Caki2 (cell line): Measurements from ENCODE around the gene GALNT12. TPM values are rescaled to one million over a fixed set of nuclear protein-coding genes. Genes with fewer than 3 reads are reported as not detected.

Experiments
- DNase-seq: peaks from one replicate; pipeline ENCODE4 v3.0.0-alpha.2; 2015; ENCODE audit warnings: low read depth
- in situ Hi-C: cut with HindIII; loops from 2 replicates; pipeline ENCODE4 v1.10.0; 2016; ENCODE audit warnings: low sequenced_read_pairs, low pct_unique_long_range_greater_than_20kb, mixed read lengths
- total RNA-seq: library from RNA; depleted of rRNA; stranded (reverse); fragments of >200 nt; shearing (Covaris generic); gene quantifications from 2 replicates; pipeline ENCODE4 v1.2.3, GENCODE V29; 2014; ENCODE audit warnings: low replicate concordance; rRNA removed

Gene GALNT12
- 75.9 and 110 TPM in 2 replicates for total RNA-seq

- DNase-seq: no peak
- in situ Hi-C loops: no loop called here
These were observed at the start of gene GALNT12 for GRCh38 chr9:98807070-98807813. Gene GALNT12 (plus strand): TSS chr9:98807670. CDS start chr9:98807699, 29 bp downstream.

DNA sequence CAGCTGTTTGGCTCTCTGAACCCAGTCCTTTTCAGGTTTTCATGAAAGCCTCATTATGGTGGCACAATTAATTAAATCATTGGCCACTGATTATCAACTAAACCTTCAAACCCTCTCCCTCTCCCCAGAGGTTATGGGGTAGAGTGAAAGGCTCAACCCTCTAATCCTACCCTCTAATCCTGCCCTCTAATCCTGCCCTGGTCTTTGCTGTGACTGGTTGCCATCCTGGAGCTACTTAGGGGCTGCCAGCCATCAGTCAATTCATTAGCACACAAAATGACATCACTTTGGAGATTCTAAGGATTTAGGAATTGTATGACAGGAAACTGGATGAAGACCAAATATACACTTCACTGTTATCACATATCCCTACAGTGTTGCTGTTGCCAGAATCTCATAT is 47.2 kb upstream of the GALNT12 start:
- DNase-seq: no peak
- in situ Hi-C loops: no loop called here

DNA sequence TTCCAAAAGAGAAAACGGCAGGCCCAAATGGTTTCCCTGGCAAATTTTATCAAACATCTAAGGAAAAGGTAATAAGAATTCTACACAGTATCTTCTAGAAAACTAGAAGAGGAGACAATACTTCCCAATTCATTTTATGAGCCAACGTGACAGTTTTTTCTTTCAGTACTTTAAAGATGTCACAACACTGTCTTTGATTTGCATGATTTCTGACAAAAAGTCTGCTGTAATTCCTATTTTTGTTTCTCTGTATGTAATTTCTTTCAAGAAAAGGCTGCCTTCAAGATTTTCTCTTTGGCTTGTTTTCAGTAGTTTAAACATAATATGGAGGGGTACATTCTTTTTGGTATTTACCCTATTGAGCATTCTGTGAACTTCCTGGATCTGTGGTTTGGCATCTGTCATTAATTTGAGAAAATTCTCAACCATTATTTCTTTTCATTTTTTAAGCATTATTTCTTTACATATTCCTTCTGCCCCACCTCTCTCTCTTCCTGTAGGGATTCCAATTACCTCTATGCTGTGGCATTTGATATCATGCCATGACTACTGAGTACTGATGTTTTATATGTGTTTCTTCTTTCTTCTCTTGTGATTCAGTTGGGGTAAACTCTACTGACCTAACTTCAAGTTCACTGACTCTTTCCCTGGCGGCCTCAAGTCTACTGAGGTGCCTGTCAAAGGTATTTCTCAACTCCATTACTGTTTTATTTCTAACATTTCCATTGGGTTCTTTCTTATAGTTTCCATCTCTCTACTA is 43.3 kb upstream of the GALNT12 start:
- in situ Hi-C loops: no loop called here
- no peak for DNase-seq

DNA sequence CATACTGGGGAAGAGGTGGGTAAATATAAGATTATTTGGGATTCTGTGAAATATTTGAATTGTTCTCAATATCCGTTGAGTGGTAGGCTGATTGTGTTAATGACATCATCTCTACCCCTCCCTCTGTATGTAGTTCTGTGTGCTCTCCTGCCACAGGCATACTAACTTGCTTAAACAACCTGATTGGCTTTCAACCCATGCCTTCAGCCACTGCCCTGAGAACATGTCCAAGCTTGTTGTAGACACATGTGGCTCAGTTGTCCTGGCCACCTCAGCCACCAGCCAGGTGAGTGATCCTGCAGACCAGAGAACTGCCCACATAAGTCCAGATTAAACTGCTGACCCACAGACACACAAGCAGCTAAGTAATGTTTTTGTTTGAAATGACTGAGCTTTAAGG is 42.2 kb upstream of the GALNT12 start:
- no peak for DNase-seq
- in situ Hi-C loops: no loop called here

DNA sequence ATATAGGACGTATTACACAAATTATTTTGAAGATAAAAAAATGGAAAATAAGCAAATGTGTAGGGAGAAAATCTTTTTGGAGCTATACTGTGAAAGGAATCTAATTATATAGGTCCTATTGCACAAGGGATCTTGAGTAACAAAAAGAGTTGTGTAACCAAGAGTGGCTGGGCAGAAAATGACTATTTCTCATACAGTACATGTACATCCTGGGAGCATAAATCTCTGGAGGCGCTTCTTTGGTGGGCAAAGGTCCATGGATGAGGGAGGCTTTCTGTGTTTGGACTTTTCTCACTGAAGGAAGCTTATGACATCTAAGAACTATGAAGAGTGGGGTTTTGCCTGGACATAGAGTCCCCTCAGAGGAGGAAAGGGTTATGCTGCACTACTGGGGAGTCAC is 40.9 kb upstream of the GALNT12 start:
- in situ Hi-C loops: no loop called here
- DNase-seq: no peak

GRCh38 chr9:98767196-98767595 is 40.3 kb upstream of the GALNT12 start:
- in situ Hi-C loops: no loop called here
- DNase-seq: no peak

DNA sequence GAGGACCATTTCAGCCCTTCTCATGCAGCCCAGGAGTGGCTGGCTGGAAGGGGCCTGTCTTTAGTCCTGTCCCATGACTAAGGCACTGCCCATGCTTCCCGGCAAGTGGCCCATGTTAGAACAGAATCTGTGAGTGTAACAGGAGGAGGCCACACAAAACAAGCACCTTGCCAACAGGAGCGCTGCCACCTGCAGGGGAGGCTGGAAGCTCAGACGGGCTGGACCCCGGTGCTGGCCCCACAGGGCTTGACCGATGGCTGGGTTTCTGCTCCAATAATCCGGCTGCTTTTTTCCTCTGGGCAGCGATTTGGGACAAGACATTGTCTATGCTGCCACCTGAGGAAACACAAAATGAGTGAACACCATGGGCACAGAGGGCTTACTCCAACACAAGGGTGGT is 39.6 kb upstream of the GALNT12 start:
- in situ Hi-C loops: no loop called here

DNA sequence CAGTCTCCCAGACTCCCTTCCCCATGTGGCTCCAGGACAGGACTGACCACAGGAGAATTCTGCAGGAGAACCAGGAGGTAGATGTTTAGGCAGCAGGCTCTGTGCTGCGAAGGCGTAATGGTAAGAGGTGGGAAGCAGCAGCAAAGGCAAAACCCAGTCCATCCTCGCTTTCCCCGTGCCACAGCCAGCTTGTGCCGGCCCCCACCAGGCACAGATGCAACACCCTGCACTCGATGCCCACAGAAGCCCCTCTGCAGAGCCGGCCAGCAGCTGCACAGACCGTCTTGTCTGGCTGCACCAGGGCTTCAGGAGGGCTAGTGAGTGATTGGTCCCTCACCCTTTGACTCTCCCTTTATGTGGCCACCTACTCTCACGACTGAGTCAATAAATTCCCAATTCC is 39.1 kb upstream of the GALNT12 start:
- no peak for DNase-seq
- in situ Hi-C loops: no loop called here

More for the DNA sequence above, 39.6 kb upstream of the GALNT12 start:
- DNase-seq: no peak

DNA sequence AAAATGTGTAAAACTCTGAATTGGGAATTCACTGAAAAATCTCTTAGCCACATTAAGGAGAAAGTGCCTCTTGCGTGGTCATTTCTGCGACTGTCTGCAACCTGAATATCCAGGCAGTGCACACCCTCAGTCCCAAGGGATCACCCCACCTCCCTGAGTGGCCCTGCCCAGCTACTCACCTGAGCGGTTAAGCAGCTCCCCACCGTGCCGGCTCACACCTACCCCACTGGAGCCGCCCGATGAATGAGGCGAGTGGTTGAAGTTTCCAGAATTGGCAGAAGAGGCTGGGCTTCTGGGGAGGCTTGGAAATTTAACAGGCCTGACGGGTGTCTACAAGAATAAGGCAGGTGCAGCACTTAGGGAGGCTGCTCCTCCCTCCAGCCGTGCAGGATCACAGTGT is 36.8 kb upstream of the GALNT12 start:
- no peak for DNase-seq
- in situ Hi-C loops: no loop called here

DNA sequence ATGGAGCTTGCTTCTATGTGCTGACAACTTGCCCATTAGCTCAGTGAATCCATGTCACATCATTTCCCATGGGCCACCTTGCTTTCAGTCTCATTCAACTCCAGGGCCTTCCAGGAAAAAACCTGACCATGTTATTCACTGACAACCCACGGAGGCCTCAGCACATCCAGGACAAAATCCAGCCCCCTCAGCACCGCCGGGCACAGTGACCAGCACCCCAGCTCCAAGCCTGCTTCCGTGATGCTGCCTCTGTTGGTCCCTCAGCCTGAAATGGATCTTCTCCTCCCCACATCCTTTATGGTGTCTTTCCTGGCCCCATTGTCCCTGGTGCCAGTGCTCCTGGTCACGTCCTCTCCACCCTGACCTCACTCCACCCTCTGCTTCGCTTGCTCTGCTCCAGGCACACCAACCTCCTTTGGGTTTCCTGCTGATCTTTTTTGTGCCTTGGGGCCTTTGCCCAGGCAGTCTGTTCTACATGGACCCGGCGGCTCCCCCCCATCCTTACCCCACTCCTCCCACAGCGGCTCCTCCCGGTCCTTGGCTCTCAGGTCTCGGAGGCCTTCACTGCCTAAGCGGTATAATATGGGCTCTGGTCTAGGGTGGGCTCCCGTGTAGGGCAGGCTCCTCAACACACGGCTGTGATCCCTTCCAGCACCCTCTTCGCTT is 36.1 kb upstream of the GALNT12 start:
- in situ Hi-C loops: no loop called here

GRCh38 chr9:98772364-98773155 is 34.9 kb upstream of the GALNT12 start:
- in situ Hi-C loops: no loop called here
- no peak for DNase-seq

More for the DNA sequence above, 36.1 kb upstream of the GALNT12 start:
- no peak for DNase-seq

DNA sequence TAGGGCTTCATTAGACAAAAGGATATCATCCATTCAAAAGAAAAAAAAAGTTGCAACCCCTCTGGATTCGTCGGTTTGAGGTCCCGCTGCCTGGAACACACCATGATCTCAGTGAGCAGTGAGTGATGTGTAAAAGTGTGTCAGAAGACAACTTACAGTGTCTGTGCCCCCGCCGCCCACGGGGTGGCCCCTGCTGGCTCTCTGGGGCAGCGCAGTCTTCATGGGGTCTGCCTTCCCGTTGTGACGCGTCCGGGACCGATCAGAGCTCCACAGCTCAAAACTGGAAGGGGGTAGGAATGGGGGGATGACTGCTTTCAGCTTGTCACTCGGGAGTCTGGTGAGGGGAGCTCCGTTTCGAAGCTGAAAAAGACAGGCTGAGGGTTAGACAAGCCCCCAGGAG is 33.7 kb upstream of the GALNT12 start:
- DNase-seq: no peak
- in situ Hi-C loops: no loop called here

DNA sequence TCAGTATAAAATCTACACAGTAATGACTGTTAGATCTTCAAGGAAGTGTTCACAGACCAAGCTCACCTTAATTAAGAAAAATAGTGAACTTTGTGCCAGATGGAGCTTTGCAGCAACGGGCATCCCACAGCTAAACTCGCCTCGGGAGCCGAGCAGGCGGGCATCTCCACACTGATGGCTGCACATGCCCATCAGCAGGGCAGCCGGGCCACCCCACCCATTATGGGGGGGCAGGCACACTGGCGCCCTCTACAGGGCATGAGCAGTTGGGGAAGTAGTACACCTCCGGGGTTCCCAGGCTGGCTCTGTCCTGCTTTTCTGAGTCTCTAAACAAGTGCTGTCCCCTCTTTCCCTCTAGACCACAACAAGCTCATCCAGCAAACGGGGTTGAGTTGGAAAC is 32.7 kb upstream of the GALNT12 start:
- in situ Hi-C loops: no loop called here
- DNase-seq: no peak

GRCh38 chr9:98775831-98776441 is 31.5 kb upstream of the GALNT12 start:
- in situ Hi-C loops: no loop called here
- DNase-seq: peak; percentile 43

DNA sequence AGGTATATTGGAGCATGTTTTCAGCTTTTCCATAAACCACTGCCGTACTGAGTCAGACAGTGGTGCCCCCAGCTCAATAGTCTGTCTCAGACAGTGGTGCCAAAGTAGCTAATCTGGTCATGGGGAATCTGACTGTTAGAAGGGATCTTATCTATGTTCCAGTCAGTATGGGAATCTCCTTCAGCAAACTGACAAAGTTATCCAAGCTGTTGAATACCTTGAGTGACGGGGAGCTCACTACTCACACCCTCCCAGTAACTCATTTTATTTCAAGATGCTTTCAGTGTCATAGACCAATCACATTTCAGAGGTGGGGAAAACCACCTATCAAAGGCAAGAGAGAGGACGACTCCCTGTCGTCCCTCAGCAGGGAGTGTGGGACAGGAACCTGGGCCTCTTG is 29.9 kb upstream of the GALNT12 start:
- in situ Hi-C loops: no loop called here
- DNase-seq: no peak

DNA sequence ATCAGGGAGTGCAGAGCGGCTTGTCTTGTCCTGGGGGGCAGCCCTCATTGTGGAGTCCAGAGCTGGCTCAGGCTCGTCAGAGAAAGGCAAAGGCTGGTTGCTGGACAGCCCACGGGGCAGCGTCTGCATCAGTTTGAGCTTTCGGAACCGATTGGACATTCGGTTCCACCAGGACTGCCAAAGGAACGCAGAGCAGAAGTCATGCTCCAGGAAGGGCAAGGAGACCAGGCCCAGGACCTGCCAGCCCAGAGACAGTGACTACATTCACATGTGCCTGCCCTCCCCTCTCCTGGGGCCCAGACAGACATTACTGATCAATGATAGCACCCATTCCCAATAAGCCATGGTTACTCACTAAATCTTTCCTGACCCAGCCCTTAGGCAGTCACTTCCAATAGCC is 29.2 kb upstream of the GALNT12 start:
- in situ Hi-C loops: no loop called here
- DNase-seq: no peak

GRCh38 chr9:98778711-98779530 is 28.5 kb upstream of the GALNT12 start:
- DNase-seq: peak; percentile 77
- in situ Hi-C loops: no loop called here
